Neural cell (in vitro differentiated cells): ENCODE results near the gene ZFP1. TPM values are rescaled to one million over a fixed set of nuclear protein-coding genes. Genes with fewer than 3 reads are reported as not detected.

Experiments used
- H2AFZ ChIP-seq: fragments of 200-600, 300-800 bp; sonication (generic), shearing (Covaris generic); 2 replicates; pipeline ENCODE4 v1.6.0; 2014; ENCODE audit warnings: low read depth, mild to moderate bottlenecking, antibody characterized with exemption, low read length, moderate library complexity
- H3F3A ChIP-seq: fragments of 200-600 bp; shearing (Covaris generic); 2 replicates; pipeline ENCODE4 v1.6.1; 2016; ENCODE audit warnings: mild to moderate bottlenecking, moderate library complexity, mixed read lengths, antibody characterized with exemption, low read length; ENCODE audit not compliant: insufficient read depth, poor library complexity, severe bottlenecking
- H3K27ac ChIP-seq: fragments of 200-600, 300-800 bp; sonication (generic), shearing (Covaris generic); 2 replicates; pipeline ENCODE4 v1.5.1; 2014; ENCODE audit warnings: mild to moderate bottlenecking, low read length, moderate library complexity
- H3K27me3 ChIP-seq: fragments of 300-800, 200-600 bp; sonication (generic), shearing (Covaris generic); 2 replicates; pipeline ENCODE4 v1.6.0; 2014; ENCODE audit warnings: mild to moderate bottlenecking, low read depth, low read length, moderate library complexity; ENCODE audit not compliant: insufficient read depth
- H3K36me3 ChIP-seq: fragments of 300-800, 200-600 bp; sonication (generic), shearing (Covaris generic); 2 replicates; pipeline ENCODE4 v1.5.1; 2014; ENCODE audit warnings: mild to moderate bottlenecking, antibody characterized with exemption, low read length, moderate library complexity; ENCODE audit not compliant: insufficient read depth
- H3K4me2 ChIP-seq: fragments of 300-800, 200-600 bp; sonication (generic), shearing (Covaris generic); 2 replicates; pipeline ENCODE4 v1.6.0; 2014; ENCODE audit warnings: mild to moderate bottlenecking, low read length
- H3K4me3 ChIP-seq: fragments of 300-800, 200-600 bp; sonication (generic), shearing (Covaris generic); 2 replicates; pipeline ENCODE4 v1.5.1; 2014; ENCODE audit warnings: mild to moderate bottlenecking, low read length, moderate library complexity
- H3K79me2 ChIP-seq: fragments of 200-600 bp; shearing (Covaris generic); replicated peaks from 2 replicates; pipeline ENCODE4 v1.6.0; 2014; ENCODE audit warnings: mild to moderate bottlenecking, low read length, moderate library complexity; ENCODE audit not compliant: insufficient read depth
- H3K9ac ChIP-seq: fragments of 300-800, 200-600 bp; sonication (generic), shearing (Covaris generic); 2 replicates; pipeline ENCODE4 v1.6.1; 2016; ENCODE audit warnings: mild to moderate bottlenecking, low read length, mixed read lengths
- H3K9me2 ChIP-seq: fragments of 200-600 bp; shearing (Covaris generic); 2 replicates; pipeline ENCODE4 v1.6.1; 2016; ENCODE audit warnings: mild to moderate bottlenecking, low read length, mixed read lengths; ENCODE audit not compliant: insufficient read depth
- H3K9me3 ChIP-seq: fragments of 200-600, 300-800 bp; sonication (generic), shearing (Covaris generic); 2 replicates; pipeline ENCODE4 v1.6.1; 2016; ENCODE audit warnings: mild to moderate bottlenecking, mixed run types, low read length, moderate library complexity, mixed read lengths
- H4K20me1 ChIP-seq: fragments of 200-600 bp; shearing (Covaris generic); 2 replicates; pipeline ENCODE4 v1.6.1; 2016; ENCODE audit warnings: mild to moderate bottlenecking, mixed run types; ENCODE audit not compliant: insufficient read depth
- CTCF ChIP-seq: fragments of 450-650 bp; IDR thresholded peaks from 2 replicates; pipeline ENCODE4 v1.5.1; 2014; ENCODE audit warnings: antibody characterized with exemption, mild to moderate bottlenecking, moderate library complexity; ENCODE audit not compliant: poor library complexity, severe bottlenecking
- EP300 ChIP-seq: fragments of 450-650 bp; conservative IDR thresholded peaks from 2 replicates; pipeline ENCODE4 v1.6.1; 2014; ENCODE audit warnings: antibody characterized with exemption, mild to moderate bottlenecking, moderate library complexity; ENCODE audit not compliant: poor library complexity, severe bottlenecking
- EZH2 ChIP-seq: fragments of 200-600, 300-800 bp; shearing (Covaris generic), sonication (generic); IDR thresholded peaks from 2 replicates; pipeline ENCODE4 v1.6.1; 2014; ENCODE audit warnings: antibody characterized with exemption, low read length, borderline replicate concordance, mild to moderate bottlenecking; ENCODE audit not compliant: insufficient read depth, poor library complexity, severe bottlenecking
- MXI1 ChIP-seq: fragments of 450-650 bp; conservative IDR thresholded peaks from 2 replicates; pipeline ENCODE4 v1.6.1; 2014; ENCODE audit warnings: antibody characterized with exemption, mild to moderate bottlenecking; ENCODE audit not compliant: poor library complexity, severe bottlenecking
- POLR2AphosphoS5 ChIP-seq: IDR thresholded peaks from 2 replicates; pipeline ENCODE4 v1.6.1; 2012
- RAD21 ChIP-seq: fragments of 450-650 bp; conservative IDR thresholded peaks from 2 replicates; pipeline ENCODE4 v1.6.1; 2014; ENCODE audit warnings: antibody characterized with exemption, mild to moderate bottlenecking, moderate library complexity
- REST ChIP-seq: IDR thresholded peaks from 2 replicates; pipeline ENCODE4 v1.6.1; 2012; ENCODE audit warnings: borderline replicate concordance
- SMC3 ChIP-seq: fragments of 450-650 bp; conservative IDR thresholded peaks from 2 replicates; pipeline ENCODE4 v1.6.1; 2014; ENCODE audit warnings: antibody characterized with exemption, mild to moderate bottlenecking, moderate library complexity; ENCODE audit not compliant: poor library complexity
- TAF1 ChIP-seq: IDR thresholded peaks from 2 replicates; pipeline ENCODE4 v1.6.1; 2012; ENCODE audit warnings: low read depth
- polyA plus RNA-seq: library from polyadenylated mRNA; depleted of rRNA; stranded (reverse); fragments of >200 nt; gene quantifications from 2 replicates; pipeline ENCODE4 v1.2.3, GENCODE V29; 2014

The ZFP1 gene
- polyA plus RNA-seq, 1 donor from 2014 or later = 47.1 TPM

- Histone ChIP-seq H2AFZ (no peak overlapping the region), H3K9me2 (no peaks in the 10 kb centered on the region), H3K79me2 (no peaks in the 10 kb centered on the region), H3K9ac (no peak overlapping the region), H3K36me3 (no peaks in the 10 kb centered on the region), H4K20me1 (no peaks in the 10 kb centered on the region), H3F3A (no peaks in the 10 kb centered on the region), H3K9me3 (peaks cover 13% of the 10 kb centered on the region), H3K4me2 (no peak overlapping the region), H3K4me3 (no peak overlapping the region), H3K27me3 (no peaks in the 10 kb centered on the region), H3K27ac (no peak overlapping the region)
- TF ChIP-seq SMC3 = no peak
- no peak for TF ChIP-seq CTCF
These were observed 30.9 kb downstream of the ZFP1 start for GRCh38 chr16:75179208-75179607.

- Histone ChIP-seq H3K4me2 (no peak overlapping the region), H3K27ac (no peak overlapping the region)
- no peak for TF ChIP-seq EP300
- no peak for TF ChIP-seq SMC3
- TF ChIP-seq RAD21 = no peak
- no peak for TF ChIP-seq POLR2AphosphoS5
These were observed 33.3 kb downstream of the ZFP1 start for GRCh38 chr16:75181630-75182029.

GRCh38 chr16:75188832-75189477 is 40.6 kb downstream of the ZFP1 start:
- TF ChIP-seq SMC3 = no peak
- TF ChIP-seq RAD21 = no peak
- TF ChIP-seq EZH2 = no peak
- no peak for TF ChIP-seq MXI1
- TF ChIP-seq POLR2AphosphoS5 = no peak
- TF ChIP-seq CTCF = no peak
- TF ChIP-seq REST = no peak
- no peak for TF ChIP-seq EP300
- no peak for TF ChIP-seq TAF1

More at GRCh38 chr16:75181630-75182029, 33.3 kb downstream of the ZFP1 start:
- Histone ChIP-seq H3F3A (no peaks in the 10 kb centered on the region), H3K9ac (no peak overlapping the region), H3K4me3 (no peak overlapping the region), H3K9me2 (no peaks in the 10 kb centered on the region), H2AFZ (no peak overlapping the region), H3K79me2 (no peaks in the 10 kb centered on the region), H3K9me3 (peaks cover 4% of the 10 kb centered on the region), H3K36me3 (no peaks in the 10 kb centered on the region), H3K27me3 (no peaks in the 10 kb centered on the region), H4K20me1 (no peaks in the 10 kb centered on the region)

More at GRCh38 chr16:75188832-75189477, 40.6 kb downstream of the ZFP1 start:
- Histone ChIP-seq H3K4me3 (no peak overlapping the region), H3K36me3 (no peaks in the 10 kb centered on the region), H2AFZ (no peak overlapping the region), H3K9ac (no peak overlapping the region), H3F3A (no peaks in the 10 kb centered on the region), H3K4me2 (no peak overlapping the region), H4K20me1 (no peaks in the 10 kb centered on the region), H3K27me3 (no peaks in the 10 kb centered on the region), H3K79me2 (no peaks in the 10 kb centered on the region), H3K9me2 (no peaks in the 10 kb centered on the region), H3K9me3 (no peaks in the 10 kb centered on the region), H3K27ac (no peak overlapping the region)
